WTC11 (cell line): Measurements from ENCODE around the gene SLCO4A1.

ENCODE experiments used
- AFF4 ChIP-seq: sonication (generic); formaldehyde crosslinking; IDR thresholded peaks from 2 replicates; pipeline ENCODE4 v1.8.1; 2023; ENCODE audit warnings: mild to moderate bottlenecking, missing genetic modification reagents, borderline replicate concordance
- CDX4 ChIP-seq: fragments of 250-450 bp; sonication (Bioruptor Pico); IDR thresholded peaks from 2 replicates; pipeline ENCODE4 v1.9.0; 2021; ENCODE audit warnings: moderate library complexity, mild to moderate bottlenecking, inconsistent platforms, borderline replicate concordance
- E2F5 ChIP-seq: sonication (generic); formaldehyde crosslinking; IDR thresholded peaks from 2 replicates; pipeline ENCODE4 v1.8.1; 2022; ENCODE audit warnings: mild to moderate bottlenecking, moderate library complexity, missing genetic modification reagents
- ESRRA ChIP-seq: sonication (generic); formaldehyde crosslinking; IDR thresholded peaks from 2 replicates; pipeline ENCODE4 v1.8.1; 2022; ENCODE audit warnings: mild to moderate bottlenecking, missing genetic modification reagents, borderline replicate concordance
- IRF2 ChIP-seq: sonication (generic); formaldehyde crosslinking; IDR thresholded peaks from 2 replicates; pipeline ENCODE4 v1.8.0; 2022; ENCODE audit warnings: low read depth, missing genetic modification reagents, borderline replicate concordance
- NR2C2 ChIP-seq: sonication (generic); formaldehyde crosslinking; IDR thresholded peaks from 2 replicates; pipeline ENCODE4 v1.8.0; 2022; ENCODE audit warnings: mild to moderate bottlenecking, missing genetic modification reagents
- TCF7 ChIP-seq: sonication (generic); formaldehyde crosslinking; IDR thresholded peaks from 2 replicates; pipeline ENCODE4 v1.8.0; 2022; ENCODE audit warnings: mild to moderate bottlenecking, low read depth, missing genetic modification reagents, moderate library complexity
- TEAD1 ChIP-seq: sonication (generic); formaldehyde crosslinking; IDR thresholded peaks from 2 replicates; pipeline ENCODE4 v1.8.0; 2022; ENCODE audit warnings: mild to moderate bottlenecking, missing genetic modification reagents
- TEAD4 ChIP-seq: sonication (generic); formaldehyde crosslinking; IDR thresholded peaks from 2 replicates; pipeline ENCODE4 v1.8.0; 2022; ENCODE audit warnings: mild to moderate bottlenecking, missing genetic modification reagents
- ZBTB21 ChIP-seq: sonication (generic); formaldehyde crosslinking; IDR thresholded peaks from 2 replicates; pipeline ENCODE4 v1.8.1; 2023; ENCODE audit warnings: mild to moderate bottlenecking, missing genetic modification reagents, borderline replicate concordance
- ZBTB43 ChIP-seq: sonication (generic); formaldehyde crosslinking; IDR thresholded peaks from 2 replicates; pipeline ENCODE4 v1.8.1; 2023; ENCODE audit warnings: mild to moderate bottlenecking, missing genetic modification reagents
- TF ChIP-seq, protein P1 (sequence below): fragments of 200-600 bp; IDR thresholded peaks from 2 replicates; pipeline ENCODE4 v1.8.0; 2022; ENCODE audit warnings: antibody characterized with exemption
- TF ChIP-seq, protein P2 (sequence below): sonication (generic); formaldehyde crosslinking; IDR thresholded peaks from 2 replicates; pipeline ENCODE4 v1.8.0; 2022; ENCODE audit warnings: mild to moderate bottlenecking, missing genetic modification reagents
- TF ChIP-seq, protein P3 (sequence below): sonication (generic); formaldehyde crosslinking; IDR thresholded peaks from 2 replicates; pipeline ENCODE4 v1.8.1; 2023; ENCODE audit warnings: mild to moderate bottlenecking, missing genetic modification reagents

DNA sequence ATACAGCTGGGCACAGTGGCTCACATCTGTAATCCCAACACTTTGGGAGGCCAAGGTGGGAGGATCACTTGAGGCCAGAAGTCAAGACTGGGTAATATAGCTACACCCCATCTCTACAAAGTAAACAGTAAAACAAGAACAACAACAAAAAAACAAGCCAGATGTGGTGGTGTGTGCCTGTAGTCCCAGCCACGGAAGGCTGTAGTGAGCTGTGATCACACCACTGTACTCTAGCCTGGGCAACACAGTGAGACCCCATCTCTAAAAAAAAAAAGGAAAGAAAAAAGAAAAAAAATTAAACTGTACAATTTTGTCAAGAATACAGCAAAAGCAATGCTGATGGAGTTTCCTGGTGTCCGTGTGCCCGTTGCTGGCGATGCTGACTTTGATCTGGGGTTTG lies 47.2 kb upstream of the SLCO4A1 start:
- TF ChIP-seq, protein P1, sequence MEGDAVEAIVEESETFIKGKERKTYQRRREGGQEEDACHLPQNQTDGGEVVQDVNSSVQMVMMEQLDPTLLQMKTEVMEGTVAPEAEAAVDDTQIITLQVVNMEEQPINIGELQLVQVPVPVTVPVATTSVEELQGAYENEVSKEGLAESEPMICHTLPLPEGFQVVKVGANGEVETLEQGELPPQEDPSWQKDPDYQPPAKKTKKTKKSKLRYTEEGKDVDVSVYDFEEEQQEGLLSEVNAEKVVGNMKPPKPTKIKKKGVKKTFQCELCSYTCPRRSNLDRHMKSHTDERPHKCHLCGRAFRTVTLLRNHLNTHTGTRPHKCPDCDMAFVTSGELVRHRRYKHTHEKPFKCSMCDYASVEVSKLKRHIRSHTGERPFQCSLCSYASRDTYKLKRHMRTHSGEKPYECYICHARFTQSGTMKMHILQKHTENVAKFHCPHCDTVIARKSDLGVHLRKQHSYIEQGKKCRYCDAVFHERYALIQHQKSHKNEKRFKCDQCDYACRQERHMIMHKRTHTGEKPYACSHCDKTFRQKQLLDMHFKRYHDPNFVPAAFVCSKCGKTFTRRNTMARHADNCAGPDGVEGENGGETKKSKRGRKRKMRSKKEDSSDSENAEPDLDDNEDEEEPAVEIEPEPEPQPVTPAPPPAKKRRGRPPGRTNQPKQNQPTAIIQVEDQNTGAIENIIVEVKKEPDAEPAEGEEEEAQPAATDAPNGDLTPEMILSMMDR = no peak
- no peak for TF ChIP-seq TCF7 (CRISPR knock-in tag)
- no peak for TF ChIP-seq NR2C2
- TF ChIP-seq CDX4 (CRISPR knock-in tag) = no peak
- TF ChIP-seq ESRRA = no peak
- no peak for TF ChIP-seq E2F5 (CRISPR knock-in tag)
- no peak for TF ChIP-seq AFF4 (CRISPR knock-in tag)
- TF ChIP-seq TEAD4 (CRISPR knock-in tag) = no peak
- TF ChIP-seq, protein P2, sequence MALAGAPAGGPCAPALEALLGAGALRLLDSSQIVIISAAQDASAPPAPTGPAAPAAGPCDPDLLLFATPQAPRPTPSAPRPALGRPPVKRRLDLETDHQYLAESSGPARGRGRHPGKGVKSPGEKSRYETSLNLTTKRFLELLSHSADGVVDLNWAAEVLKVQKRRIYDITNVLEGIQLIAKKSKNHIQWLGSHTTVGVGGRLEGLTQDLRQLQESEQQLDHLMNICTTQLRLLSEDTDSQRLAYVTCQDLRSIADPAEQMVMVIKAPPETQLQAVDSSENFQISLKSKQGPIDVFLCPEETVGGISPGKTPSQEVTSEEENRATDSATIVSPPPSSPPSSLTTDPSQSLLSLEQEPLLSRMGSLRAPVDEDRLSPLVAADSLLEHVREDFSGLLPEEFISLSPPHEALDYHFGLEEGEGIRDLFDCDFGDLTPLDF = no peak
- TF ChIP-seq, protein P3, sequence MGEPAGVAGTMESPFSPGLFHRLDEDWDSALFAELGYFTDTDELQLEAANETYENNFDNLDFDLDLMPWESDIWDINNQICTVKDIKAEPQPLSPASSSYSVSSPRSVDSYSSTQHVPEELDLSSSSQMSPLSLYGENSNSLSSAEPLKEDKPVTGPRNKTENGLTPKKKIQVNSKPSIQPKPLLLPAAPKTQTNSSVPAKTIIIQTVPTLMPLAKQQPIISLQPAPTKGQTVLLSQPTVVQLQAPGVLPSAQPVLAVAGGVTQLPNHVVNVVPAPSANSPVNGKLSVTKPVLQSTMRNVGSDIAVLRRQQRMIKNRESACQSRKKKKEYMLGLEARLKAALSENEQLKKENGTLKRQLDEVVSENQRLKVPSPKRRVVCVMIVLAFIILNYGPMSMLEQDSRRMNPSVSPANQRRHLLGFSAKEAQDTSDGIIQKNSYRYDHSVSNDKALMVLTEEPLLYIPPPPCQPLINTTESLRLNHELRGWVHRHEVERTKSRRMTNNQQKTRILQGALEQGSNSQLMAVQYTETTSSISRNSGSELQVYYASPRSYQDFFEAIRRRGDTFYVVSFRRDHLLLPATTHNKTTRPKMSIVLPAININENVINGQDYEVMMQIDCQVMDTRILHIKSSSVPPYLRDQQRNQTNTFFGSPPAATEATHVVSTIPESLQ (CRISPR knock-in tag) = no peak
- no peak for TF ChIP-seq ZBTB21
- TF ChIP-seq TEAD1 = no peak
- no peak for TF ChIP-seq ZBTB43
- TF ChIP-seq IRF2 (CRISPR knock-in tag) = no peak
